Peyer's patch (tissue), 4 donors: ENCODE data around the gene MGAT5.

Experiments
- POLR2A ChIP-seq, 2 donors: fragments of 450-650 bp; IDR thresholded peaks; one replicate each; pipeline ENCODE4 v1.5.1; 2017; ENCODE audit warnings: antibody characterized with exemption in 2 of 2, mild to moderate bottlenecking in 2 of 2, moderate library complexity in 2 of 2
- TF ChIP-seq, protein P1 (sequence below), 6 experiments: fragments of 450-650 bp in 4 of 6; fragments of 200-600 bp in 2 of 6; sonication (generic) in 1 of 6; IDR thresholded peaks; one replicate each; pipeline ENCODE4 v1.5.1; 2017 to 2019; ENCODE audit warnings: antibody characterized with exemption in 6 of 6, mild to moderate bottlenecking in 3 of 6, moderate library complexity in 1 of 6

DNA sequence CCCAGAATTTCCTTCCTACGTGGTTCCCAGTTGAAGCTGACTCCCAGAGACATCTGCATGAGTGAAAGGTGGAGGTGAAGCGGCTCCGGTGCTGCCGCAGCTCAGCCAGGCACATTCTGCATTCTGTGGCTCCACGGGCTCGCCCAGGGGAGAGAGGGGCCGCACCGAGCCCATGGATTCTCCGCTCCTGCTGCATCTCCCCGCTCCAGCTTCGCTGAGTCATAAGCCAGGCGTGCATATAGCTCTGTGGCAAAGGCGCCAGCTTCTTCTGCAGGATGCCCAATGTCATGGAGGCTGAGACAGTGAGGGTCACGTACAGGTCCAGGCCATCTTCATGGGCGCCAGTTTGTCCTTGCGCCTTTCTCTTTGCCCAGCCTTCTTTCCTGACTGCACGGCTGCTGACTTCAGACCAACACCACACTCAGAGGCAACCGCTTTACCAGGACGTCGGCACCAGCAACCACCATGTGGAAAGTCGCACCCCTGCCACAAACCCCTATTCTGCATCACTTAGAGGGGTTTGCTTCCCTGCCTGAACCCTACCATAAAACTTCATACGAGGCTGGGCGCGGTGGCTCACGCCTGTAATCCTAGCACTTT lies 215.7 kb downstream of the MGAT5 start:
- no peak for TF ChIP-seq POLR2A (IDR thresholded peaks at IDR 0.05)
- TF ChIP-seq, protein P1, sequence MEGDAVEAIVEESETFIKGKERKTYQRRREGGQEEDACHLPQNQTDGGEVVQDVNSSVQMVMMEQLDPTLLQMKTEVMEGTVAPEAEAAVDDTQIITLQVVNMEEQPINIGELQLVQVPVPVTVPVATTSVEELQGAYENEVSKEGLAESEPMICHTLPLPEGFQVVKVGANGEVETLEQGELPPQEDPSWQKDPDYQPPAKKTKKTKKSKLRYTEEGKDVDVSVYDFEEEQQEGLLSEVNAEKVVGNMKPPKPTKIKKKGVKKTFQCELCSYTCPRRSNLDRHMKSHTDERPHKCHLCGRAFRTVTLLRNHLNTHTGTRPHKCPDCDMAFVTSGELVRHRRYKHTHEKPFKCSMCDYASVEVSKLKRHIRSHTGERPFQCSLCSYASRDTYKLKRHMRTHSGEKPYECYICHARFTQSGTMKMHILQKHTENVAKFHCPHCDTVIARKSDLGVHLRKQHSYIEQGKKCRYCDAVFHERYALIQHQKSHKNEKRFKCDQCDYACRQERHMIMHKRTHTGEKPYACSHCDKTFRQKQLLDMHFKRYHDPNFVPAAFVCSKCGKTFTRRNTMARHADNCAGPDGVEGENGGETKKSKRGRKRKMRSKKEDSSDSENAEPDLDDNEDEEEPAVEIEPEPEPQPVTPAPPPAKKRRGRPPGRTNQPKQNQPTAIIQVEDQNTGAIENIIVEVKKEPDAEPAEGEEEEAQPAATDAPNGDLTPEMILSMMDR (IDR thresholded peaks at IDR 0.05), result no peak
